ACC112 (cell line): Measurements from ENCODE around the gene DHCR7.

Source experiments
- H2AFZ ChIP-seq: fragments of 200-600 bp; sonication (generic); one replicate; pipeline ENCODE4 v1.6.0; 2017; ENCODE audit warnings: antibody characterized with exemption, low read length; ENCODE audit not compliant: unreplicated experiment
- H3K27ac ChIP-seq: fragments of 200-600 bp; sonication (generic); 2 replicates; pipeline ENCODE4 v1.5.1; 2014; ENCODE audit warnings: low read depth, mild to moderate bottlenecking, antibody characterized with exemption, low read length, moderate library complexity
- H3K27me3 ChIP-seq: fragments of 200-600 bp; sonication (generic); 2 replicates; pipeline ENCODE4 v1.6.1; 2014; ENCODE audit warnings: mild to moderate bottlenecking, antibody characterized with exemption, low read length, moderate library complexity, mixed read lengths; ENCODE audit not compliant: insufficient read depth
- H3K36me3 ChIP-seq: fragments of 200-600 bp; sonication (generic); 2 replicates; pipeline ENCODE4 v1.6.1; 2016; ENCODE audit warnings: mild to moderate bottlenecking, antibody characterized with exemption, low read length, moderate library complexity, mixed read lengths; ENCODE audit not compliant: insufficient read depth
- H3K4me1 ChIP-seq: fragments of 200-600 bp; sonication (generic); one replicate; pipeline ENCODE4 v1.6.1; 2016; ENCODE audit warnings: low read length, mixed read lengths; ENCODE audit not compliant: insufficient read depth, unreplicated experiment, control insufficient read depth
- H3K4me3 ChIP-seq: fragments of 200-600 bp; sonication (generic); 2 replicates; pipeline ENCODE4 v1.5.1; 2014; ENCODE audit warnings: mild to moderate bottlenecking, low read depth, low read length
- H3K79me2 ChIP-seq: fragments of 200-600 bp; sonication (generic); one replicate; pipeline ENCODE4 v1.6.0; 2016; ENCODE audit warnings: low read length; ENCODE audit not compliant: control insufficient read depth, unreplicated experiment, insufficient read depth

The DHCR7 gene

DNA sequence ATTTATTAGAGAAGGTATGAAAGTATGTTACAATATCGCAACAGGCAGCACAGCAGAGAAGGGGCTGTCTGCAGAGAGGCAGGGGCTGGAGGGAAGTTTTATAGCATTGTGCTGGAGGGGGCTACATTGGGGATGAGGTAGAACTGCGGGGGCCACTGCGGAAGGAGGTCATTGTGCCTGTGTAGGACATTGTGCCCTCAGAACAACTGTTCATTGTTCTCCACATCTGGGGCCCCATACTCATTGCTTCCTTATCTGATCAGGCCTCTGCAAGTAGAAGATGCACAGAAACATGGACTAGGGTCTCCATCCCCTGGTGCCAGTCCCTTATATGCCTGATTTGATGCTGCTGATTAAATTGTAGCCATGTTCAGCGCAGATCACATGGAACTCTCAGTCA lies 16.9 kb upstream of the DHCR7 start:
- Histone ChIP-seq H3K79me2 (no peaks in the 10 kb centered on the region), H3K4me1 (no peaks in the 10 kb centered on the region), H3K27ac (no peak overlapping the region), H3K4me3 (no peak overlapping the region), H3K27me3 (no peaks in the 10 kb centered on the region), H2AFZ (no peak overlapping the region), H3K36me3 (peaks cover 7% of the 10 kb centered on the region; the same call in 1 of the 2 replicates)

DNA sequence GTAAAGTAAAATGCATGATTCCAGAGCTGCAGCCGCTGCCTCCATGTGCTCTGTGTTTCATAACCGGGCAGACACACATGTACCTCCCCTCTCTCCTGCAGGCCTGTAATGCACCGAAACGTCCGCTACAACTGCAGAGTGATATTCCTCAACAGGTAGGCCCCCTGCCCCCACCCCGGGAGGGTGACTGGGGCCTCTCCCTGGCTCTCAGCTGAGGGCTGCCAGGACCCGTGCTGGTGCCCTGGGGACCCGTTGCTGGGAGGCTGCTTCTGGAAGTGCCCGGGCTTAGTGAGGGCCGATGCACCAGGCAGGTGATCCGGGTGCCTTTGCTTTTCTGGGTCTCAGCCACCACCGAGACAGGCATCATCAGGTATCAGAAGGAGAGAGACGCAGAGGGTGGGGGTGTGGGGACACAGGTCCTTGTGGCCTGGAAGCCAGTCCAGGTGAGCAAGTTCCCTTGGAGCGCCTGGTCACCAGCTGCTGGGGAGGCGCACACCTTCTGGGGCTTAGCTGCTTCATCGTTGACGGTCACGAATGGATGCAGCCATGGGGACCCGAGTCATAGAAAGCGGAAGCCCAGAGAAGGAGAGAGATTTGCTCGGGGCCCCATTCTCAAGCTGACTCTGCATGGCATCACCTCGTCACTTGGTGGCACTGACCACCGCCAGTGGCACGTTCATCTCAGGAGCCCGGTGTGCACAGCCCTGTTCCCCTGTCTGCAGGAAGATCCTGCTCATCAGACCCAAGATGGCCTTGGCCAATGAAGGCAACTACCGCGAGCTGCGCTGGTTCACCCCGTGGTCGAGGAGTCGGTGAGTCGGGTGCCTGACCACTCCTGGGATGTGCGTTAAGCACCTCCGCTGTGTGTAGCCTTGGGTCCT lies 15.4 kb upstream of the DHCR7 start:
- Histone ChIP-seq H3K27me3 (no peaks in the 10 kb centered on the region), H3K36me3 (peaks cover 10% of the 10 kb centered on the region; the same call in 1 of the 2 replicates), H3K4me3 (no peak overlapping the region), H3K79me2 (no peaks in the 10 kb centered on the region), H2AFZ (no peak overlapping the region), H3K4me1 (no peaks in the 10 kb centered on the region), H3K27ac (no peak overlapping the region)

DNA sequence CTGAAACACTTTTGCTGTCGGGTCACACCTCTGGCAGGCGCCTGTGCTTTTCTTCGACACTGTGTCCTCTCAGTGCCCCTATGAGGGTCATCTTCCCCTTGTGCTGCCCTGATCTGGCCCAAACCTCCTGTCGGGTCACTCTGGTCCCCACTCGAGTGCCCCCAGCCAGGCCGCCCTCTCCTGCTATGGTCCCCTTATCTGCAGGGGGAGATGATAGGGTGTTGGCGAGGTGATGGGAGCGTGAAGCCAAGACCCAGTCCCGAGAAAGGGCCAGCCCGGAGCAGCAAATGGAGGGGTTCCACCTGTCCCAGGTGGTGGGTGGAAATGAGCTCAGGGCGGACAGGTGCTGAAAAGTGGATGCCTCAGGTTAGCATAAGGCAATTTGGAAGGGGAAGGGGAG lies 14.5 kb upstream of the DHCR7 start:
- no peaks in the 10 kb centered on the region for H3K79me2 ChIP-seq
- H2AFZ ChIP-seq = no peak overlapping the region
- no peak overlapping the region for H3K4me3 ChIP-seq
- H3K36me3 ChIP-seq = peaks cover 10% of the 10 kb centered on the region; the same call in 1 of the 2 replicates
- H3K27ac ChIP-seq = no peak overlapping the region
- no peaks in the 10 kb centered on the region for H3K4me1 ChIP-seq
- no peaks in the 10 kb centered on the region for H3K27me3 ChIP-seq

DNA sequence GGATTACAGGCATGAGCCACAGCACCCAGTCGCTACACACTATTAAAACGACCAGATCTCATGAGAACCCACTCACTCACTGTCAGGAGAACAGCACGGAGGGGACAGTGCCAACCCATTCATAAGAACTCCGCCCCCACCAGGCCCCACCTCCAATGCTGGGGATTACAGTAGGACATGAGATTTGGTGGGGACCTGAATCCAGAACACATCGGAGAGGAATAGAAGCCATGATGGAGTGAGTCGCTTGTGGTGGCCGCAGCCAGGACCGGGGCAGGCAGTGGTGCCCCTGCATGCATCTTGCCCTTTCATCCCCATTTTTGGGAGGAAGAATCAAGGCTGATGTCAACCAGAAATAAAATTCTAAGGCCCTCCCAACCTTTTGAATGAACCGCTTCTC lies 13.5 kb upstream of the DHCR7 start:
- no peaks in the 10 kb centered on the region for H3K4me1 ChIP-seq
- no peak overlapping the region for H3K4me3 ChIP-seq
- H3K79me2 ChIP-seq = no peaks in the 10 kb centered on the region
- no peak overlapping the region for H3K27ac ChIP-seq
- H3K36me3 ChIP-seq = peaks cover 14% of the 10 kb centered on the region; the same call in 1 of the 2 replicates
- H3K27me3 ChIP-seq = no peaks in the 10 kb centered on the region
- H2AFZ ChIP-seq = no peak overlapping the region

DNA sequence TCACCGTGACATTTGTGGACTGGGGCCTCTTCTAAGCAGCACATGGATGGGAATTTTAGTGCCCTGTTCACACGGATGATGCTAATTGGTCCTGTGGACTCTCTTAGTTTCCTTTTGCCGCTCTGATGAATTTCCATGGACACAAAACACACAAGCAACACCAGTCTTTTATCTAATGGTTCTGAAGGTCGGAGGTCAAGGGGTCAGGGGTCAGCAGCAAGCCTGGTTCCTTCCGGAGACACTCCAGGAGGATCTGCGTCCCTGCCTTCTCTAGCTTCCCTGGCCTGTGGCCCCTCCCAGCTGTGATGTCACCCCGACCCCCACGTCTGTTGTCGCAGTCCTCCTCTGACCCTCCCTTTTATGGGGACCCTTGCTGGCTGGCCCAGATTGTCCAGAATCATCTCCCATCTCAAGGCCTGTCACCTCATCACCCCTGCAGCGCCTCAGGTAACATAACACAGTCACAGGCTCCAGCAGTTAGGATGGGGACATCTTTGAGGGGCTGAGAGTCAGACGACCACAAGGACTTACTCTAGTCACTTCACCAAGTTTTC lies 11.7 kb upstream of the DHCR7 start:
- no peak overlapping the region for H3K4me3 ChIP-seq
- peaks cover 4% of the 10 kb centered on the region for H3K79me2 ChIP-seq
- H3K36me3 ChIP-seq = peaks cover 15% of the 10 kb centered on the region; the same call in 1 of the 2 replicates
- no peaks in the 10 kb centered on the region for H3K4me1 ChIP-seq
- no peaks in the 10 kb centered on the region for H3K27me3 ChIP-seq
- H3K27ac ChIP-seq = no peak overlapping the region
- no peak overlapping the region for H2AFZ ChIP-seq

DNA sequence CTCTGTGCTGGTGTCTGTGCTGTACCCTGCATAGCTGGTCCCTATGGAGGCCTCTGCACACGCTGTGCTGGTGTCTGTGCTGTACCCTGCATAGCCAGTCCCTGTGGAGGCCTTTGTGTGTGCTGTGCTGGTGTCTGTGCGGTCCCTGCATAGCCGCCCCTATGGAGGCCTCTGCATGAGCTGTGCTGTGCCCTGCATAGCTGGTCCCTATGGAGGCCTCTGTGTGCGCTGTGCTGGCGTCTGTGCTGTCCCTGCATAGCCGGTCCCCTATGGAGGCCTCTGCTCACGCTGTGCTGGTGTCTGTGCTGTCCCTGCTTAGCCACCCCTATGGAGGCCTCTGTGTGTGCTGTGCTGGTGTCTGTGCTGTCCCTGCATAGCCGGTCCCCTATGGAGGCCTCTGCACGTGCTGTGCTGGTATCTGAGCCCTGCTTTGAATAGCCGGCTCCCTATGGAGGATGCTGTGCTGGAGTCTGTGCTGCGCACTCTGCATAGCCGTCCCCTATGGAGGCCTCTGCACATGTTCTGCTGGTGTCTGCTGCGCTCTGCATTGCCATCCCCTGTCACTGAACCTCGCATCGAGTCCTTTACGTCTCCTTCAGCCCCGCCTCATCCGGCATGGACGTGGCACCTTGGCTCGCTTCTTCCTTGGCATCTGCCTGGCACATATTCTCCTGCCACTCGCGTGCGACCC lies 11.0 kb upstream of the DHCR7 start:
- no peaks in the 10 kb centered on the region for H3K27me3 ChIP-seq
- H3K36me3 ChIP-seq = peaks cover 15% of the 10 kb centered on the region; the same call in 1 of the 2 replicates
- no peak overlapping the region for H2AFZ ChIP-seq
- peaks cover 10% of the 10 kb centered on the region for H3K79me2 ChIP-seq
- no peak overlapping the region for H3K27ac ChIP-seq
- H3K4me1 ChIP-seq = no peaks in the 10 kb centered on the region
- H3K4me3 ChIP-seq = no peak overlapping the region

DNA sequence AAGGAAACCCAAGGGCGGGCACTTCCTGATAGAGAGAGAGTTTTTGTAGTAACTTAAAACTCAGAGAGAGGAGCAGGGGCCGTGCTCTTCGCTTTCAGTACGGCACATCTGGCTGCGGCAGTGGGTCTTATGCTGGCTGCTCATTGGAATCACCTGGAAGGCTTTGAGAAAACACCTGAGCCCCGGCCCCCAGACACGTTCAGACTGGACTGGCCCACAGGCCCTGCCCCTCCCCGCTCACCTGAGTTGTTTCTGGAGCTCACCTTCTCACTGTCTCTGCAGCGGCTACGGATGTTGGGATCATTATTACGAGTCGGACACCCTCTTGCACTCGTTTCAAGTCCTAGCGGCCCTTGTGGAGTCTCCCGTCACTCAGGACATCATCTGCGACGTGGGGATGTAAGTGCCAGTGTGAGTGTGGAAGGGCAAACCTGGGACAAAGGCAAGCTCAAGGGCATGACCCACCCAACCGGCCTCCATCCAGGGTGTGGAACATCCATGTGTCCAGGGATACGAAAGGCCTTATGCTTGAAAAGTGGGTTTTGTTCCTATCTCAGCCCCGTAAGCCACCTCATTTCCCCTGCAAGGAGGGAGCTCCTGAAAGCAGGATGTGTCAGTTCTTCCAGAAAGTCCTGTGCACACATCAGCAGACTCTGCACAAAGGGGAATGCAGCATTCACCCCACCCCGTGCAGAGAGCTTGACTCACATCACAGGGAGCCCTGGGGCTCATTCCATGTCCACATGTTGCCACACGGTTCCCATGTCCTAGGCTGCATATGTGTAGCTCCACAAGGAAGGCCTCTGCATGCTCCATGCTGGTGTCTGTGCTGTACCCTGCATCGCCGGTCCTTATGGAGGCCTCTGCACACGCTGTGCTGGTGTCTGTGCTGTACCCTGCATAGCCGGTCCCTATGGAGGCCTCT lies 10.2 kb upstream of the DHCR7 start:
- no peaks in the 10 kb centered on the region for H3K4me1 ChIP-seq
- H3K27ac ChIP-seq = no peak overlapping the region
- H2AFZ ChIP-seq = no peak overlapping the region
- H3K27me3 ChIP-seq = no peaks in the 10 kb centered on the region
- no peak overlapping the region for H3K4me3 ChIP-seq
- peaks cover 14% of the 10 kb centered on the region for H3K79me2 ChIP-seq
- peaks cover 15% of the 10 kb centered on the region; the same call in 1 of the 2 replicates for H3K36me3 ChIP-seq

DNA sequence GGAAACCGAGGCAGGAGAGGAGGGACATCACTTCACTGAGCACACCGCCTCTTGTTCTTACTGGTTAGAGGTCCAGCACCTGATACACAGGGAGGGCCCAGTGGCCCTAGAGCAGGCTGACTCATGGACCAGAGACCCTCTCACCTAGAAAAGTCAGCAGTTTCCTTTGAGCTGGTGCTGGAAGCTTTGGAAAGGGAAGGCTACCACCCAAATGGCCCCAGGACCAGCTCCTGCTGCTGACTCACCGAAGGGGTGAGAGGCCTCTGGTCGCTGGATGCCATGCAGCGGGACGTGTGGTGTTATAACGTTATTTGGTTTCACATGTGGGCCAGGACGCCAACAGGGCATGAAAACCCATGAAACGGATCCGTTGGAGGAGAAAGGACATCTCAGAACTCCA lies 8.6 kb upstream of the DHCR7 start:
- H3K4me1 ChIP-seq = no peaks in the 10 kb centered on the region
- H3K27me3 ChIP-seq = no peaks in the 10 kb centered on the region
- peaks cover 17% of the 10 kb centered on the region for H3K79me2 ChIP-seq
- no peak overlapping the region for H2AFZ ChIP-seq
- no peak overlapping the region for H3K27ac ChIP-seq
- H3K36me3 ChIP-seq = peaks cover 15% of the 10 kb centered on the region; the same call in 1 of the 2 replicates
- no peak overlapping the region for H3K4me3 ChIP-seq

DNA sequence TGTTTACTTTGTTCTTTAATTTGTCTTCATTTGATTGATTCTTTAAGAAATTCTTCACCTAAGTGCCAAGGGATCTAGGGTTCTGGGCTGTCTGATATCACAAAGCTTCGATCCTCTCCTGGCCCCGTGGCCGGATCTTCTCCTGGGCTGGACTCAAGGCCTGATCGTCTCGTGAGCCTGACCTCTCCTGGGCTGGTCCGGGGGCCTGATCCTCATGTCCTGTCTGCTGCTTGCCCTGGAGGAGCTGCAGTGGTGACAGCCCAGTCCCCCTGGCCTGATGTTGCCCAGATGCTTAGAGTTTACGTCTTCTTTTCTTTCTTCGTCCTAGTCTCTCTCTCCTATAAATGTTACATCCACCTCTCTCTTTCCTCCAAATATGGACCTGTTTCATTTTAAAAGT lies 8.1 kb upstream of the DHCR7 start:
- Histone ChIP-seq H3K4me3 (no peak overlapping the region), H3K27me3 (no peaks in the 10 kb centered on the region), H3K36me3 (peaks cover 15% of the 10 kb centered on the region; the same call in 1 of the 2 replicates), H3K4me1 (no peaks in the 10 kb centered on the region), H3K27ac (no peak overlapping the region), H3K79me2 (peaks cover 17% of the 10 kb centered on the region), H2AFZ (no peak overlapping the region)
